Suprapubic skin (tissue), 4 donors: ENCODE data around the gene GALR3. TPM values are rescaled to one million over a fixed set of nuclear protein-coding genes. Genes with fewer than 3 reads are reported as not detected.
A peak's percentile ranks its signal among the peaks of the same experiment; 100 is the strongest.

Experiments
- DNase-seq, 2 donors: peaks; one replicate each; pipeline ENCODE4 v3.0.0-alpha.2; 2019; ENCODE audit warnings: low spot score in 2 of 2
- H3K27ac ChIP-seq: fragments of 200-600 bp; sonication (generic); one replicate; pipeline ENCODE4 v1.5.1; 2019
- H3K27me3 ChIP-seq: fragments of 200-600 bp; sonication (generic); one replicate; pipeline ENCODE4 v1.5.1; 2019
- H3K36me3 ChIP-seq: fragments of 200-600 bp; sonication (generic); one replicate; pipeline ENCODE4 v1.5.1; 2019
- H3K4me1 ChIP-seq: fragments of 200-600 bp; sonication (generic); one replicate; pipeline ENCODE4 v1.5.1; 2019
- H3K4me3 ChIP-seq: fragments of 200-600 bp; sonication (generic); one replicate; pipeline ENCODE4 v1.5.1; 2019; ENCODE audit warnings: mild to moderate bottlenecking
- H3K9me3 ChIP-seq: fragments of 200-600 bp; sonication (generic); one replicate; pipeline ENCODE4 v1.5.1; 2019
- EP300 ChIP-seq: sonication (generic); formaldehyde crosslinking; IDR thresholded peaks from one replicate; pipeline ENCODE4 v1.6.1; 2017; ENCODE audit warnings: antibody characterized with exemption
- POLR2A ChIP-seq, 2 donors: fragments of 450-650 bp; IDR thresholded peaks; one replicate each; pipeline ENCODE4 v1.6.1; 2017; ENCODE audit warnings: antibody characterized with exemption in 2 of 2, mild to moderate bottlenecking in 2 of 2, moderate library complexity in 2 of 2
- POLR2AphosphoS5 ChIP-seq, 3 donors: sonication (generic); formaldehyde crosslinking; IDR thresholded peaks; one replicate each; pipeline ENCODE4 v1.6.1; 2017; ENCODE audit warnings: antibody characterized with exemption in 3 of 3
- WGBS: methylation state at CpG from one replicate; pipeline ENCODE4 v1.1.5; 2018; 5-methylcytosine and 5-hydroxymethylcytosine counted together
- total RNA-seq, 4 donors: library from RNA; depleted of rRNA; stranded (reverse); fragments of >200 nt; gene quantifications; one replicate each; pipeline ENCODE4 v1.1.0, GENCODE V29; 2016
- TF ChIP-seq, protein P1 (sequence below), 2 donors: fragments of 200-600 bp in 1 of 2; fragments of 450-650 bp in 1 of 2; sonication (generic) in 1 of 2; IDR thresholded peaks; one replicate each; pipeline ENCODE4 v1.5.1; 2016 to 2019; ENCODE audit warnings: antibody characterized with exemption in 2 of 2, mild to moderate bottlenecking in 1 of 2, moderate library complexity in 1 of 2

The GALR3 gene
- total RNA-seq, 4 donors from 2014 or later = not detected

DNA sequence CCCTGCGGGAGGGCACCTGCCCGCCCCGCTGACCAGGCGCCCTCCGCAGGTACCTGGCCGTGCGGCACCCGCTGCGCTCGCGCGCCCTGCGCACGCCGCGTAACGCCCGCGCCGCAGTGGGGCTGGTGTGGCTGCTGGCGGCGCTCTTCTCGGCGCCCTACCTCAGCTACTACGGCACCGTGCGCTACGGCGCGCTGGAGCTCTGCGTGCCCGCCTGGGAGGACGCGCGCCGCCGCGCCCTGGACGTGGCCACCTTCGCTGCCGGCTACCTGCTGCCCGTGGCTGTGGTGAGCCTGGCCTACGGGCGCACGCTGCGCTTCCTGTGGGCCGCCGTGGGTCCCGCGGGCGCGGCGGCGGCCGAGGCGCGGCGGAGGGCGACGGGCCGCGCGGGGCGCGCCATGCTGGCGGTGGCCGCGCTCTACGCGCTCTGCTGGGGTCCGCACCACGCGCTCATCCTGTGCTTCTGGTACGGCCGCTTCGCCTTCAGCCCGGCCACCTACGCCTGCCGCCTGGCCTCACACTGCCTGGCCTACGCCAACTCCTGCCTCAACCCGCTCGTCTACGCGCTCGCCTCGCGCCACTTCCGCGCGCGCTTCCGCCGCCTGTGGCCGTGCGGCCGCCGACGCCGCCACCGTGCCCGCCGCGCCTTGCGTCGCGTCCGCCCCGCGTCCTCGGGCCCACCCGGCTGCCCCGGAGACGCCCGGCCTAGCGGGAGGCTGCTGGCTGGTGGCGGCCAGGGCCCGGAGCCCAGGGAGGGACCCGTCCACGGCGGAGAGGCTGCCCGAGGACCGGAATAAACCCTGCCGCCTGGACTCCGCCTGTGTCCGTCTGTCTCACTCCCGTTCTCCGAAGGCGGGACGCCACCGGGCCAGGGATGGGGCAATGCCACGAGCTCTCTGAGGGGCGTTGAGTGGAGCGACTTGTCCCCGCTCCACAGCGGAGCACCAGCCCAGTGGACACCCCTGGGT is 1.8 kb downstream of the GALR3 start:
- Histone ChIP-seq H3K4me1 (peaks cover 18% of the 10 kb centered on the region), H3K27me3 (peaks cover 39% of the 10 kb centered on the region), H3K27ac (no peak overlapping the region), H3K9me3 (no peaks in the 10 kb centered on the region), H3K4me3 (peak overlapping the region; percentile 44), H3K36me3 (peaks cover 10% of the 10 kb centered on the region)
- TF ChIP-seq EP300 (no peak), POLR2A (IDR thresholded peaks at IDR 0.05) (no peak), POLR2AphosphoS5 (IDR thresholded peaks at IDR 0.05) (no peak)
- TF ChIP-seq, protein P1, sequence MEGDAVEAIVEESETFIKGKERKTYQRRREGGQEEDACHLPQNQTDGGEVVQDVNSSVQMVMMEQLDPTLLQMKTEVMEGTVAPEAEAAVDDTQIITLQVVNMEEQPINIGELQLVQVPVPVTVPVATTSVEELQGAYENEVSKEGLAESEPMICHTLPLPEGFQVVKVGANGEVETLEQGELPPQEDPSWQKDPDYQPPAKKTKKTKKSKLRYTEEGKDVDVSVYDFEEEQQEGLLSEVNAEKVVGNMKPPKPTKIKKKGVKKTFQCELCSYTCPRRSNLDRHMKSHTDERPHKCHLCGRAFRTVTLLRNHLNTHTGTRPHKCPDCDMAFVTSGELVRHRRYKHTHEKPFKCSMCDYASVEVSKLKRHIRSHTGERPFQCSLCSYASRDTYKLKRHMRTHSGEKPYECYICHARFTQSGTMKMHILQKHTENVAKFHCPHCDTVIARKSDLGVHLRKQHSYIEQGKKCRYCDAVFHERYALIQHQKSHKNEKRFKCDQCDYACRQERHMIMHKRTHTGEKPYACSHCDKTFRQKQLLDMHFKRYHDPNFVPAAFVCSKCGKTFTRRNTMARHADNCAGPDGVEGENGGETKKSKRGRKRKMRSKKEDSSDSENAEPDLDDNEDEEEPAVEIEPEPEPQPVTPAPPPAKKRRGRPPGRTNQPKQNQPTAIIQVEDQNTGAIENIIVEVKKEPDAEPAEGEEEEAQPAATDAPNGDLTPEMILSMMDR (IDR thresholded peaks at IDR 0.05) = no peak
- 57% methylated on average over 6 of the region's 135 CpGs for WGBS
- DNase-seq = no peak

DNA sequence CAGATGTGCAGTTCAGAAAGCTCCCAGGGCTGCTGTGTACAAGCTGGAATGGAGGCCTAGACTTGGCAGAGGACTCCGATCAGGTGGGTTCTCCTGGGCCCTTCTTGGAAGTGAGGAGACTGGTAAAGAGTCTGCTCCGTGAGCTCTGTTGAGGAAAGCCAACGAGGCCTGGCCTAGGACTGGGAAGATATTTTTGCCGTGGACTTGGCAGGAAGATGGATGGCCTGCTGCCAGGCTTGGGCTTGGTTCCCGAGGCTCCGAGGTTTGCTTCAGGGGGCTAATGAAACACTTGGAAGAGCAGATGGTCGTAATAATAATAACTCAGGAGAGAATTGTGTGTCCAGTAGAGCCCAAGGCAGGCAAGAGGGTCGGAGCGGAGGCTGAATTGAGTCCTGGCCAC is 3.9 kb downstream of the GALR3 start:
- no peak for DNase-seq
- Histone ChIP-seq H3K27ac (no peak overlapping the region), H3K4me1 (peaks cover 18% of the 10 kb centered on the region), H3K9me3 (no peaks in the 10 kb centered on the region), H3K36me3 (peaks cover 31% of the 10 kb centered on the region), H3K4me3 (no peak overlapping the region), H3K27me3 (peaks cover 25% of the 10 kb centered on the region)
- WGBS = 39% methylated on average over 9 of the region's 9 CpGs
- TF ChIP-seq, protein P1 (IDR thresholded peaks at IDR 0.05) = no peak
- TF ChIP-seq POLR2A (IDR thresholded peaks at IDR 0.05) (no peak), EP300 (no peak), POLR2AphosphoS5 (IDR thresholded peaks at IDR 0.05) (no peak)

GRCh38 chr22:37830093-37830842 is 7.1 kb downstream of the GALR3 start:
- no peak overlapping the region for H3K4me3 ChIP-seq
- no peak overlapping the region for H3K27ac ChIP-seq
- 73% methylated on average over 12 of the region's 14 CpGs for WGBS
- H3K27me3 ChIP-seq = no peaks in the 10 kb centered on the region
- no peak for TF ChIP-seq EP300
- TF ChIP-seq, protein P1 (IDR thresholded peaks at IDR 0.05) = no peak
- TF ChIP-seq POLR2AphosphoS5 (IDR thresholded peaks at IDR 0.05) = no peak
- TF ChIP-seq POLR2A (IDR thresholded peaks at IDR 0.05) = no peak
- peaks cover 54% of the 10 kb centered on the region for H3K36me3 ChIP-seq
- DNase-seq = no peak
- no peaks in the 10 kb centered on the region for H3K9me3 ChIP-seq
- H3K4me1 ChIP-seq = peaks cover 8% of the 10 kb centered on the region

DNA sequence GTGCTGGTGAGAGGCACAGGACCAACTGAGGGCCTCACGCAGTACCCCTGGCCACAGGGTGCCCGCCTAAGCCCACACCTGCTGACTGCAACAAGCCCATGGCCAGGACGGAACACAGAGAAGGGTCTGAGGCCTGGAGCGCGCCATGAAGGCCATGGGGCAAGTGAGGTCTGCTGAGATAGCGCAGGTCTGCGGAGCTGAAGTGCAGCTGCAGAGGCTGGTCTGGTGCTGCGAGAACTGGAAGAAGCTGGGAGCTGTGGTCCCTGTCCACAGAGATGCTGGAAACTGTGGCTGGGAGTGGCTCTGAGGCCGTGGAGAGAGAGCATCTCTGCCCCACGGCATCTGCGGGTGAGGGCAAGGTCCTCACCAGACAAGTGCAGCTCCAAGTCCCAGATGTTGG is 8.3 kb downstream of the GALR3 start:
- H3K36me3 ChIP-seq = peaks cover 61% of the 10 kb centered on the region
- H3K9me3 ChIP-seq = no peaks in the 10 kb centered on the region
- DNase-seq = no peak
- H3K27ac ChIP-seq = no peak overlapping the region
- WGBS = 94% methylated on average over 10 of the region's 11 CpGs
- TF ChIP-seq EP300 = no peak
- TF ChIP-seq POLR2A (IDR thresholded peaks at IDR 0.05) = no peak
- TF ChIP-seq, protein P1 (IDR thresholded peaks at IDR 0.05) = no peak
- TF ChIP-seq POLR2AphosphoS5 (IDR thresholded peaks at IDR 0.05) = no peak
- no peaks in the 10 kb centered on the region for H3K27me3 ChIP-seq
- peaks cover 7% of the 10 kb centered on the region for H3K4me1 ChIP-seq
- H3K4me3 ChIP-seq = no peak overlapping the region
